A673 (cell line): ENCODE measurements around the gene NFIC.

Experiments used
- CTCF ChIP-seq: fragments of 300-800, 200-600 bp; sonication (generic); conservative IDR thresholded peaks from 2 replicates; pipeline ENCODE4 v1.5.1; 2017; ENCODE audit warnings: low read depth, mild to moderate bottlenecking, antibody characterized with exemption, low read length, moderate library complexity, mixed read lengths
- EZH2 ChIP-seq: fragments of 200-600 bp; sonication (generic); IDR thresholded peaks from 2 replicates; pipeline ENCODE4 v1.6.1; 2017; ENCODE audit warnings: borderline replicate concordance, low read depth, mild to moderate bottlenecking, mixed read lengths, antibody characterized with exemption, low read length; ENCODE audit not compliant: poor library complexity, severe bottlenecking

- TF ChIP-seq CTCF = no peak
- no peak for TF ChIP-seq EZH2
Measured at GRCh38 chr19:3322199-3322978, 44.0 kb upstream of the NFIC start.
